Superior temporal gyrus (tissue), 1 donor: ENCODE data around the gene HRH4.
A peak's percentile ranks its signal among the peaks of the same experiment; 100 is the strongest.

Source experiments
- DNase-seq: peaks from one replicate; pipeline ENCODE4 v3.0.0-alpha.2; 2016; ENCODE audit errors: extremely low spot score

HRH4 gene

DNA sequence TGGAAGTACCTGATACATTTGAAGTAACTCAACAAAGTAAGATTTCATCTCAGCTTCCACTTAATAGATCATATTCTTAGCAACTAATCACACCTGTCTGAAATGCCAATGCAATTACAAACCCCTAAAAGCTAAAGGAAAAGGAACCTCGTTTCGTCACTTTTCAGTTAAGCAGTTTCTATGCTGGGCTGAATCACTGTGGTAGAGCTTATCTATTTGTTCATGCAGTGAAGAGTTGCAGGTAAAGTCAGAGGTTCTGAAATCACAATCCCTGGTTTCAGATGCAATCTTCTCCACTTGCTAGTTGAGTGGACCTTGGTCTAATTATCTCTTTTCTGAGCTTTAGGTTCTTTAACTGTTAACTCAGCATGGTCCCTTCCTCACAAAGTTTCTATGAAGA is 6.3 kb downstream of the HRH4 start:
- DNase-seq, result no peak

- no peak for DNase-seq
Observed at GRCh38 chr18:24470022-24470618, 9.7 kb downstream of the HRH4 start.

- DNase-seq, result no peak
Observed at GRCh38 chr18:24470805-24471204, 10.4 kb downstream of the HRH4 start.

GRCh38 chr18:24472591-24472990 is 12.2 kb downstream of the HRH4 start:
- no peak for DNase-seq

- DNase-seq, result no peak
Observed at GRCh38 chr18:24474406-24474805, 14.0 kb downstream of the HRH4 start.

DNA sequence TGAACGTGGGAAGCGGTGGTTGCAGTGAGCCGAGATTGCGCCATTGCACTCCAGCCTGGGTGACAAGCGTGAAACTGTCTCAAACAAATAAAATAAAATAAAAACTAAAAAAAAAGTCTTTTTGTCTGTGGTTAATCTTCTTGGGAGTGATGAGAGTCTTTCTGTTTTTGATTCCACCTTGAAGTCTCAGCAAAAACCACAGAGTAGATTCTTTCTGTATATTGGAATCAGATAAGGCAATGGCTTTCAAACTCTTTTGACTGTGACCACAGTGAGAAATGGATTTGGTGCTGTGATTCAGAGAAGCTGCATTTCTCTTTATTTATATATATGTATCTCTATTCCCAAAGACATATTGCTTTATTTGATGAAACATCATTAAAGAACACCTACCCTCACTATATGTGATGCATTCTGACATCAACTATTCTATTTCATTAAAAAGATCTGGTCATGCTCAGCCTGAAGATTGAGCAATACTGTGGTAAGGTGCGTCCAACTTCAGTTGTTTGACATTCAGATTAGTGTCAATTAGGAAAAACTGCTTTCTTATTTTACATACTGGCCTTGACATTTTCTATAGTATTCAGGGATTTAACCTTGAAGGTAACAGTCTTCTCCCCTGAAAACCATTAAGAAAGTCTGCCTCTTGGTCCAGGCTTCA is 15.6 kb downstream of the HRH4 start:
- no peak for DNase-seq

- DNase-seq, result no peak
Observed at GRCh38 chr18:24479371-24479770, 18.9 kb downstream of the HRH4 start.

- no peak for DNase-seq
Observed at GRCh38 chr18:24482821-24483220, 22.4 kb downstream of the HRH4 start.

- DNase-seq, result no peak
Observed at GRCh38 chr18:24485681-24486080, 25.2 kb downstream of the HRH4 start.

DNA sequence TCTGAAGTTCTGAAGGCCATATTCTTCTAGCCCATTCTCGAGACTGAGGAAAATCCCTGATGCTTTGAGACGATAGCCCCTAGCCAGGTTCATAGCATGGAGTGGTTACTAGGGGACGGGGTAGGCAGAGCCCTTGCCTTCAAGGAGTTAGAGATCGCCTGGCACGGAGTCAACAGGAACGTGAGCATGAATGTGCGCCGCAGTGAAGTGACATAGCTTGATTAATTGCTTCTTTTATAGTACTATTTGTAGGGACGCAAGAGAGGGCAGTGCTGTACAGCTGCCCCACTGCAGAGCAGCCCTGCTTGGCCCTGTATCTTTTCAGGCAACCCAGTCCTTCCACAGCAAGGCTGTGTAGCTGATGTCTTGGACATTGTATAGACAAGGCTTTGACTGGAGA is 26.2 kb downstream of the HRH4 start:
- no peak for DNase-seq

DNA sequence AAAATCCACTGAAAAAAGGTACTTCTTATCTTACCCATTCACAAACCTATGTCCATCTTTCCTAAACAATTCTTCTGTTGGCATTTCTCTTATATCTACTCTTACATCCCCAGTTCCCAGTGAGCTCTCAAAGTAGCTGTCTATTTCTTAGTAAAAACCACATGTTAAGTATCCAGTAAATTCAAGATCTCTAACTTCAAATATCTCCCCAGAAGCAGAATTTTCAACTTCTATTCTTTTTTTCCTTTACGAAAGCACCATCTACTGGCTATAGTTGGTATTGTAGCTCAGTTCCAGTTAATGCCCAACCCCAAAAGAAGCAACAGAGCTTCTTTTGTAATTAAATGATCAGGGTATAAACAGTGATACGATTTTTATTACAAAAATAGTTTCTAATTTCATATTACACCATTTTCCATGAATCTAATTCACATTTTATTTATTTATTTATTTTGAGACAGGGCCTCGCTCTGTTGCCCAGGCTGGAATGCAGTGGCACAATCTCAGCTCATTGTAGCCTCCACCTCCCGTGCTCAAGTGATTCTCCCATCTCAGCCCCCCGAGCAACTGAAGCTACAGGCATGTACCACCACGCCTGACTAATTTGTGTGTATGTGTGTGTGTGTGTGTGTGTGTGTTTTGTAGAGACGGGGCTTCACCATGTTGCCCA is 28.5 kb downstream of the HRH4 start:
- peak; percentile 90 for DNase-seq

- no peak for DNase-seq
Observed at GRCh38 chr18:24490539-24490938, 30.1 kb downstream of the HRH4 start.

DNA sequence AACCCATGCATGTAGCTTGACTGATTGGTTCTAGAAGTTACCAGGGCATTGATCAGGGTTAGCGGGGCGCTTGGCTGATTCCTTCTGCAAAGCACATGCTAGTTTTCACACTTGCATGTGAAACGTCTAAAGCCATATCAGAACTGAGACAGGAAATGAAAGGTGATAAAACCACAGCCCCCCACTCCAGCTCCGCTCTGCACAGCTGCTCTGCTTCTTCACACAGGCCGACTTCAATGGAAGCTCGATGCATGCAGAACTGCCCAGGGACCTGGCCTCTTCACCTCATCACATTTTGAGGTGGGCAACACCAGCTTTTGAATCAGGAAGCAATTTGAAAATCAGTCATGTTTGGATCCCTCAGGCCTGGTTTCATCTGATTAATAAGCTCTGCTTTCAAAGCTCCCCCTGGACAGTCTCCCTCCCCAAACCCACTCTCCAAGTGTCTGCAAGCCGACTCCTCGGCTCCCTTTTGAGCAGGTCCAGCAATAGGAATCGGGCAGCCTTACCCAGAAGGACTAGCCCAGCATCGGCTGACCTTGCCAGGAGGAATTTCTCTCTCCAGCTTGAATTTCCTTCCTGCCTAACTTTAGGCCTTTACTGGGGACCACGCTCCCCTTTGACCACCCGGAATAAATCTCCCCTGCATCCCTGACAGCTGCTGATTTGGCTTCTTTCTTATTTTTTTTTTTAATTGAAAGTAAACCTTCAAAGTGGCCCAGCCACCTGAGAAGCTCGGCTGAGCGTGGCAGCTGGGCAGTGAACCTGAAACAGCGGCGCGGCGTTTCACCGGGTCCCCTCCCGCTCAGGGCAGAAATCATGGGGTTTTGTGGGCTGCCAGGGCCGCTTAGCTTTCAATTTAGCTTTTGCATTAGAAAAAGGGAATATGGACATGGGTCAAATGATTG is 31.7 kb downstream of the HRH4 start:
- DNase-seq, result no peak

DNA sequence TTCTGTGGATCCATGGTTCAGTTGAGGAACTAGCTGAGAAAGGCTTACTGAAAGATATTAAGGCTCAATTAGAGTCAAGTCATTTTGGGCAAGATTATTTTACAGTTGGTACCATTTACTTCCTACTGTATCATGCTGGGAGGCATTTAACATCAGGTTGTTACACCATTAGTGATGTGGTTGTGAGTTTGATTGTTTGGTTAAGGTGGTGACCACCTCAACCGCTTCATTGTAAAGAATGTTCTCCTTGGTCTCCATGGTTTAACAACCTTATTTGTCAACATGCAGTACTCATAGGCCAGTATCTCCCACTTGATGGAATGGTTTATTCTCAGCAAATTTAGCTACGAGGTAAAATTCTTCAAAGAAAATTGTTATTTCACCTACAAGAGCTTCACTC is 34.1 kb downstream of the HRH4 start:
- no peak for DNase-seq

- DNase-seq, result peak; percentile 71
Observed at GRCh38 chr18:24497031-24497754, 36.8 kb downstream of the HRH4 start.

GRCh38 chr18:24499814-24500213 is 39.4 kb downstream of the HRH4 start:
- peak; percentile 42 for DNase-seq

GRCh38 chr18:24500217-24500616 is 39.8 kb downstream of the HRH4 start:
- DNase-seq, result no peak

- no peak for DNase-seq
Observed at GRCh38 chr18:24500766-24501165, 40.3 kb downstream of the HRH4 start.

GRCh38 chr18:24502667-24503523 is 42.5 kb downstream of the HRH4 start:
- no peak for DNase-seq

- DNase-seq, result no peak
Observed at GRCh38 chr18:24504401-24504800, 44.0 kb downstream of the HRH4 start.

GRCh38 chr18:24506175-24506574 is 45.7 kb downstream of the HRH4 start:
- DNase-seq, result no peak
